H1 (cell line): Measurements from ENCODE around the gene CEP128. TPM values are rescaled to one million over a fixed set of nuclear protein-coding genes. Genes with fewer than 3 reads are reported as not detected.

Experiments
- CTCF ChIA-PET: fragments of 300-600 bp; sonication (Branson Sonifier 250); formaldehyde crosslinking; loops from one replicate; lab custom pipeline; 2021; ENCODE audit not compliant: partially characterized antibody; lab: Charles Lee
- POLR2A ChIA-PET: fragments of 300-600 bp; sonication (Branson Sonifier 250); formaldehyde crosslinking; loops from one replicate; lab custom pipeline; 2021; ENCODE audit warnings: inconsistent platforms; ENCODE audit not compliant: partially characterized antibody; lab: Charles Lee
- DNase-seq, 2 experiments: peaks; one replicate each; pipeline versions ENCODE4 v3.0.0 to v3.0.0-alpha.2; 2010 to 2022; ENCODE audit warnings: low spot score in 2 of 2, low read depth in 1 of 2, mixed read lengths in 1 of 2
- FAIRE-seq: peaks from 2 replicates; lab custom pipeline; 2011; peaks lifted over from hg19 to GRCh38; lab: Jason Lieb, UNC
- H2AFZ ChIP-seq: 2 replicates; pipeline ENCODE4 v1.8.1; 2012; ENCODE audit warnings: low read length, inconsistent platforms
- H2AK5ac ChIP-seq: 2 replicates; pipeline ENCODE4 v1.6.1; 2013; ENCODE audit warnings: low read depth, low read length
- H2BK120ac ChIP-seq: replicated peaks from 2 replicates; pipeline ENCODE3; 2013; ENCODE audit warnings: low read depth, low read length, inconsistent platforms
- H2BK12ac ChIP-seq: 2 replicates; pipeline ENCODE4 v1.6.1; 2013; ENCODE audit warnings: low read depth, low read length
- H2BK15ac ChIP-seq: 2 replicates; pipeline ENCODE4 v1.6.1; 2013; ENCODE audit warnings: low read length
- H2BK20ac ChIP-seq: 2 replicates; pipeline ENCODE4 v1.6.1; 2013; ENCODE audit warnings: low read length
- H2BK5ac ChIP-seq: 2 replicates; pipeline ENCODE4 v1.6.1; 2013; ENCODE audit warnings: low read depth, low read length
- H3K14ac ChIP-seq: 2 replicates; pipeline ENCODE4 v1.6.1; 2013; ENCODE audit warnings: inconsistent platforms; ENCODE audit not compliant: insufficient read length
- H3K18ac ChIP-seq: 2 replicates; pipeline ENCODE4 v1.6.1; 2013; ENCODE audit warnings: low read length; ENCODE audit errors: extremely low read depth
- H3K23ac ChIP-seq: 2 replicates; pipeline ENCODE4 v1.6.1; 2013; ENCODE audit warnings: inconsistent platforms; ENCODE audit not compliant: insufficient read length
- H3K23me2 ChIP-seq: 2 replicates; pipeline ENCODE4 v1.6.1; 2013; ENCODE audit warnings: low read depth, low read length
- H3K27ac ChIP-seq: 2 replicates; pipeline ENCODE4 v1.6.1; 2011; ENCODE audit warnings: low read depth, low read length, inconsistent platforms
- H3K27me3 ChIP-seq, 4 experiments: replicated peaks in 1 of 4; 1 replicate in 1 of 4; 2 replicates in 3 of 4; pipeline versions ENCODE4 v1.6.1 to v1.8.1; 2011 to 2013; ENCODE audit warnings: low read length in 3 of 4, mild to moderate bottlenecking in 3 of 4, inconsistent platforms in 2 of 4, mixed read lengths in 2 of 4, moderate library complexity in 1 of 4; ENCODE audit not compliant: control insufficient read depth in 3 of 4, insufficient read depth in 3 of 4; ENCODE audit errors: extremely low read depth in 1 of 4
- H3K36me3 ChIP-seq, 4 experiments: 2 replicates each; pipeline versions ENCODE4 v1.6.1 to v1.8.1; 2011 to 2013; ENCODE audit warnings: mild to moderate bottlenecking in 4 of 4, low read length in 3 of 4, moderate library complexity in 2 of 4, control low read depth in 1 of 4, inconsistent platforms in 1 of 4; ENCODE audit not compliant: insufficient read depth in 4 of 4, control insufficient read depth in 2 of 4
- H3K4ac ChIP-seq: replicated peaks from 2 replicates; pipeline ENCODE3; 2013; ENCODE audit warnings: low read length, low read depth, mixed read lengths, inconsistent platforms; ENCODE audit not compliant: insufficient read length
- H3K4me1 ChIP-seq, 4 experiments: replicated peaks in 1 of 4; 1 replicate in 1 of 4; 2 replicates in 3 of 4; pipeline versions ENCODE4 v1.6.1 to v1.8.1; 2011 to 2013; ENCODE audit warnings: low read length in 3 of 4, inconsistent platforms in 2 of 4, mixed read lengths in 1 of 4; ENCODE audit not compliant: insufficient read depth in 4 of 4, control insufficient read depth in 3 of 4
- H3K4me2 ChIP-seq, 2 experiments: 2 replicates each; pipeline versions ENCODE4 v1.6.1 to v1.8.1; 2011 to 2013; ENCODE audit warnings: low read depth in 2 of 2, low read length in 2 of 2, control low read depth in 1 of 2, inconsistent platforms in 1 of 2, mild to moderate bottlenecking in 1 of 2; ENCODE audit not compliant: insufficient read depth in 1 of 2
- H3K4me3 ChIP-seq, 4 experiments: fragments of 200-600, 300-600 bp in 1 of 4; sonication (generic), shearing (Covaris generic), sonication (Bioruptor Twin) in 1 of 4; 2 replicates each; pipeline versions ENCODE4 v1.5.1 to v1.8.1; 2011 to 2016; ENCODE audit warnings: low read length in 4 of 4, low read depth in 3 of 4, control low read depth in 2 of 4, inconsistent platforms in 2 of 4, mild to moderate bottlenecking in 2 of 4, mixed read lengths in 1 of 4, moderate library complexity in 1 of 4; ENCODE audit not compliant: insufficient read depth in 2 of 4; ENCODE audit errors: extremely low read depth in 1 of 4
- H3K56ac ChIP-seq: replicated peaks from 2 replicates; pipeline ENCODE3; 2013; ENCODE audit warnings: low read depth, mild to moderate bottlenecking, mixed read lengths, low read length, inconsistent platforms; ENCODE audit not compliant: insufficient read length
- H3K79me1 ChIP-seq: 2 replicates; pipeline ENCODE4 v1.6.1; 2013; ENCODE audit warnings: low read depth, low read length, control low read depth
- H3K79me2 ChIP-seq, 2 experiments: 2 replicates each; pipeline versions ENCODE4 v1.6.1 to v1.8.1; 2012 to 2013; ENCODE audit warnings: low read length in 2 of 2, mild to moderate bottlenecking in 2 of 2, inconsistent platforms in 1 of 2; ENCODE audit not compliant: insufficient read depth in 2 of 2, control insufficient read depth in 1 of 2
- H3K9ac ChIP-seq, 4 experiments: replicated peaks in 1 of 4; 1 replicate in 1 of 4; 2 replicates in 3 of 4; pipeline versions ENCODE4 v1.6.1 to v1.8.1; 2011 to 2013; ENCODE audit warnings: low read depth in 3 of 4, low read length in 3 of 4, control low read depth in 2 of 4, mild to moderate bottlenecking in 2 of 4, moderate library complexity in 2 of 4, inconsistent platforms in 1 of 4; ENCODE audit errors: extremely low read depth in 1 of 4
- H3K9me3 ChIP-seq, 2 experiments: 2 replicates each; pipeline versions ENCODE4 v1.6.1 to v1.8.1; 2012 to 2013; ENCODE audit warnings: mild to moderate bottlenecking in 2 of 2, moderate library complexity in 2 of 2, control low read depth in 1 of 2, inconsistent platforms in 1 of 2, low read depth in 1 of 2, low read length in 1 of 2, mixed read lengths in 1 of 2; ENCODE audit not compliant: insufficient read depth in 2 of 2
- H4K20me1 ChIP-seq, 2 experiments: replicated peaks in 1 of 2; 2 replicates each; pipeline versions ENCODE3 to v1.8.1; 2011 to 2013; ENCODE audit warnings: inconsistent platforms in 2 of 2, low read length in 2 of 2, mild to moderate bottlenecking in 1 of 2; ENCODE audit not compliant: insufficient read depth in 2 of 2, control insufficient read depth in 1 of 2
- H4K5ac ChIP-seq: 2 replicates; pipeline ENCODE4 v1.6.1; 2013; ENCODE audit warnings: low read length, low read depth, mixed read lengths, inconsistent platforms; ENCODE audit not compliant: insufficient read length
- H4K8ac ChIP-seq: 2 replicates; pipeline ENCODE4 v1.8.0; 2013; ENCODE audit warnings: mild to moderate bottlenecking, moderate library complexity, low read length, inconsistent platforms; ENCODE audit not compliant: insufficient read depth; ENCODE audit errors: extremely low read depth
- H4K91ac ChIP-seq: replicated peaks from 2 replicates; pipeline ENCODE3; 2013; ENCODE audit warnings: low read length, mixed read lengths, inconsistent platforms; ENCODE audit not compliant: insufficient read length
- CREB1 ChIP-seq: IDR thresholded peaks from 2 replicates; pipeline ENCODE4 v1.6.1; 2012; ENCODE audit warnings: inconsistent platforms
- JUN ChIP-seq: IDR thresholded peaks from 2 replicates; pipeline ENCODE4 v1.6.1; 2011; ENCODE audit warnings: low read depth, mild to moderate bottlenecking, improper control_type of control experiment, low read length
- RBBP5 ChIP-seq: IDR thresholded peaks from 2 replicates; pipeline ENCODE4 v1.7.1; 2012; ENCODE audit warnings: low read depth, mild to moderate bottlenecking, inconsistent platforms, low read length, moderate library complexity, borderline replicate concordance
- SRF ChIP-seq: IDR thresholded peaks from 2 replicates; pipeline ENCODE4 v1.6.1; 2011; ENCODE audit warnings: mild to moderate bottlenecking, low read depth, low read length, moderate library complexity
- WGBS, 2 experiments: shearing (Covaris generic) in 1 of 2; methylation state at CpG; one replicate each; pipeline versions ENCODE4 v1.1.6 to v1.1.7; 2013 to 2015; ENCODE audit warnings: low lambda C conversion rate in 2 of 2, mixed read lengths in 2 of 2, inconsistent platforms in 1 of 2, low coverage in 1 of 2, missing lambda C conversion rate in 1 of 2; ENCODE audit not compliant: insufficient replicate concordance in 2 of 2, insufficient coverage in 1 of 2, insufficient read length in 1 of 2; ENCODE audit errors: extremely low coverage in 1 of 2, missing lambda C conversion rate in 1 of 2; 5-methylcytosine and 5-hydroxymethylcytosine counted together
- polyA plus RNA-seq, 7 experiments: library from polyadenylated mRNA; depleted of rRNA in 3 of 7; stranded (reverse) in 5 of 7; unstranded in 2 of 7; fragments of >200 nt in 5 of 7; fragments of 200-250 nt in 2 of 7; gene quantifications; 1 replicate in 5 of 7; 2 replicates in 1 of 7; 4 replicates in 1 of 7; pipeline versions ENCODE4 v1.2.1 to v1.2.3, GENCODE V29; 2011 to 2013; ENCODE audit warnings: missing spikeins in 2 of 7, mixed read lengths in 2 of 7
- total RNA-seq: library from RNA; stranded (reverse); fragmentation: NEBNext Ultra II Directional; extraction: Animal tissue kit (Norgen Biotek cat#: 25700); gene quantifications from 2 replicates; pipeline ENCODE4 v1.2.1, GENCODE V29; 2021

CEP128 gene
- total and polyA plus RNA-seq, 2 of the 8 experiments (the other 6 are each of a cell fraction or from before 2014, with no cell fraction given) = 1.9 to 17.0 TPM

GRCh38 chr14:80692903-80693302, 248.6 kb downstream of the CEP128 start:
- H3K4ac ChIP-seq = no peak overlapping the region
- WGBS, 2 experiments = 78% methylated on average over 3 of the region's 3 CpGs; no CpG with 5 or more reads in 1 of the 2 experiments
- no peak for FAIRE-seq

More at GRCh38 chr14:80692903-80693302, 248.6 kb downstream of the CEP128 start:
- H3K4me1 ChIP-seq = no peaks in the 10 kb centered on the region
- H2BK12ac ChIP-seq = no peak overlapping the region
- no peaks in the 10 kb centered on the region for H4K20me1 ChIP-seq
- H3K18ac ChIP-seq = no peak overlapping the region
- H3K27ac ChIP-seq = no peak overlapping the region
- no peak overlapping the region for H3K4me2 ChIP-seq
- H2BK5ac ChIP-seq = no peak overlapping the region
- no peak overlapping the region for H3K14ac ChIP-seq
- H3K36me3 ChIP-seq = no peaks in the 10 kb centered on the region
- no peak overlapping the region for H2AFZ ChIP-seq
- no peak overlapping the region for H3K56ac ChIP-seq
- H3K23ac ChIP-seq = no peak overlapping the region
- H3K27me3 ChIP-seq = no peaks in the 10 kb centered on the region
- H3K9me3 ChIP-seq = no peaks in the 10 kb centered on the region
- CTCF ChIA-PET = no interaction called here
- H2AK5ac ChIP-seq = no peak overlapping the region
- no peak overlapping the region for H2BK15ac ChIP-seq
- H3K79me1 ChIP-seq = no peaks in the 10 kb centered on the region
- TF ChIP-seq JUN (no peak), SRF (no peak), CREB1 (no peak), RBBP5 (no peak)
- H3K23me2 ChIP-seq = no peaks in the 10 kb centered on the region
- no peaks in the 10 kb centered on the region for H3K79me2 ChIP-seq
- no peak overlapping the region for H4K8ac ChIP-seq
- H4K91ac ChIP-seq = no peak overlapping the region
- no peak for DNase-seq
- no peak overlapping the region for H4K5ac ChIP-seq
- H3K9ac ChIP-seq = no peak overlapping the region
- H2BK120ac ChIP-seq = no peak overlapping the region
- no peak overlapping the region for H3K4me3 ChIP-seq
- POLR2A ChIA-PET = no interaction called here
- H2BK20ac ChIP-seq = no peak overlapping the region
